GM21526 (cell line): Measurements from ENCODE around the gene SERPINA4.

Source experiments
- ATAC-seq: cut with Tn5 transposase; IDR thresholded peaks from one replicate; pipeline ENCODE4 v1.9.1; 2021; ENCODE audit warnings: moderate library complexity; ENCODE audit not compliant: unreplicated experiment, low FRiP score

Gene SERPINA4

DNA sequence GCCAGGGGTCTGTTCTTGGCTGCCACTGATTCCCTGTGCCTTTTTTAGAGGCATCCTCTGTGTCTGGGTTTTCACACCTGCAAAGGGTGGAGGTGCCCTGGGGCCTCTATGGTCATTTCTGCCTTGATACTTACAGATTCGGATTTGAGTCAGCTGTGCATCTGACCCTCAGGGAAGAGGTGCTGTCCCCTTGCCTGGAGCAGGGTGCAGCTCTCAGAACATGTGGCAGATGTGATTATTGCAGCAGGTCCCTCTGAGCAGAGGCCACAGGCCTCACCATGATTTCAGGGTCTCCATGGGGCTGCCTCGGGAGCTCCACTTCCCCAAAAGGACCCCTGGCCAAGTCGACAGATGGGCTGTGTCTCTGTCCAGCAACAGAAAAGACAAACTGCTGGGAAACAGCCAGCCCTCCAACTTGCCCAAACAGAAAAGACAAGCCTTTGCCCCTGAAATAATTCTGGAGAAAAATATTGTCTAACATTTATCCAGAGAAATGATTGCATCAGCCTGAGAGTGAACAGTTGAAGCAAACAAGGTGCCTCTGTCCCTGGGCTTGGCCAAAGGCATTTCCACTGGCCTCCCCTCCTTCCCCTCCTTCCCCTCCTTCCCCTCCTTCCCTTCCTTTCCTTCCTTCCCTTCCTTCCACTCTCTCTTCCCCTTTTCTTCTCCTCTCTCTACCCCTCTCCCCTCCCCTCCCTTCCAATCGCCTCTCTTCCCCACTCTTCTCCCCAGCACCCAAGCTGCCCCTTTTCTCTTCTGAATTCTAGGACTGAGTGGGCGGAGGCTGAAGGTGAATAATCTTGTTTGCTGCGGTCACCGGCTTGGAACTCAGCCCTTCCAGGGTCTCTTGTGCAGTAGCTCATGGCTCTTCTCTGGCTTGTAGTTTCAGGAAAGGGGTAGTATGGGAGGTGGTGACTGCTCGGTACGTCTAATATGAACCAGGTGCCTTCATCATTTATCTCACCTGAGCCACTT lies 51.6 kb downstream of the SERPINA4 start:
- ATAC-seq, result no peak

DNA sequence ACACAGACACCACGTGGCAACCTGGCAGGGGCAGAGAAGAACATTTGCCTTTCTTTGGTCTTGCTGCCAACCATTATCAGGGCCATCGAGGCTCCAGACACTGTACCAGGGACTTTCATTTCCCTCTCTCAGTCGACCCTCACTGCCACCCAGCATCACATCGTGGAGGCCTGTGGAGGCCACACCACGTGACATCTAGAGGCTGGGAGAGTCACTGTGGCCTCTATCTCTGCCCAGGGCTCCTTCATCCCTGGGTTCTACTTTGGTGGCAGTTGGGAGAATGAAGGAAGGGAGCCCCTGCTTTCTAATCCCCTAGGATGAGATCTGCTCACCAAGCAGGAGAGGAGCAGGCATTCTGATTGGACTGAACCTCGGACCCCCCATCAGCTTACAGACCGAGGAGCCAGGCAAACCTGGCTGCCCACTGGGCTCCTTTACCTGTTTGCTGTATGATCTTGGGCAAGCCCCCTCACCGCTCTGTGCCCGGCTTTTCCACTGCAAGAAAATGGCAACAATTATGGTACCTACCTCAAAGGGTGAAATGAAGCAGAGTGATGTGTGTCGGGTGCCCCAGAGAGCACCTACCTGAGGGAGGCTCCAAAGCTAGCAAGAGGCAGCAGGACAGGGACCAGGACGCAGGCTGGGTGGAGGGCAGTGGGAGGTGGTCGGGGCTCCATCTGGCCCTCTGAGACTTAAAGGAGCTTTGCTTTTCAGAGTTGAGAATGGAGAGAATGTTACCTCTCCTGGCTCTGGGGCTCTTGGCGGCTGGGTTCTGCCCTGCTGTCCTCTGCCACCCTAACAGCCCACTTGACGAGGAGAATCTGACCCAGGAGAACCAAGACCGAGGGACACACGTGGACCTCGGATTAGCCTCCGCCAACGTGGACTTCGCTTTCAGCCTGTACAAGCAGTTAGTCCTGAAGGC lies 52.7 kb downstream of the SERPINA4 start:
- no peak for ATAC-seq

GRCh38 chr14:94614802-94615201 lies 53.6 kb downstream of the SERPINA4 start:
- no peak for ATAC-seq

GRCh38 chr14:94615254-94615653 lies 54.0 kb downstream of the SERPINA4 start:
- no peak for ATAC-seq

GRCh38 chr14:94615823-94616570 lies 54.8 kb downstream of the SERPINA4 start:
- ATAC-seq, result no peak

DNA sequence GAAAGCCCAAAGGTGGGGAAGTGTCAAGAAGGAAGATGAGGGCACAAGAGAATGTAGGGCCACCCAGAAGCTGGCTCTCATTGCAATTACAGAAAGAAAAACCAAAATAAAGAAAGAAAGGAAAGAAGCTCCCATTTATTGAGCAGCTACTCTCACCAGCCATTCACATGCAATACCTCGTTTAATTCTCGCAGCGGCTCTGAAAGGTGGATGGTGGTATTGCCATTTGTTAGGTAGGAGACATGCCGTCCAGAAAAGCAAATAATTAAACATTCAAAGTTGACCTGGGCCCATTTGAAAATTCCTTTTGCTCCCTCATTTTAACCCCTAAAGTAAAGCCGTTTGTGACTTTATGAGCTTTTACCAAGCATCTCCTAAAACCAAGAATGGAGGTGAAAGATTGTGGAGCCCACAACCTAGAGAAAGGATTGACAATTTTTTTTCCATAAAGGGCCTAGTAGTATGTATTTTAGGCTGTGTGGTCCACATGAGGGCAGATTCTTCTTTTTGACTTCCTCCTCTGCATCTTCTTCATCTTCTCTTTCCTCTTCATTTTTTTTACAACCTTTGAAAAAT lies 56.2 kb downstream of the SERPINA4 start:
- no peak for ATAC-seq

- ATAC-seq, result no peak
These were observed 57.0 kb downstream of the SERPINA4 start for GRCh38 chr14:94617988-94618822.

DNA sequence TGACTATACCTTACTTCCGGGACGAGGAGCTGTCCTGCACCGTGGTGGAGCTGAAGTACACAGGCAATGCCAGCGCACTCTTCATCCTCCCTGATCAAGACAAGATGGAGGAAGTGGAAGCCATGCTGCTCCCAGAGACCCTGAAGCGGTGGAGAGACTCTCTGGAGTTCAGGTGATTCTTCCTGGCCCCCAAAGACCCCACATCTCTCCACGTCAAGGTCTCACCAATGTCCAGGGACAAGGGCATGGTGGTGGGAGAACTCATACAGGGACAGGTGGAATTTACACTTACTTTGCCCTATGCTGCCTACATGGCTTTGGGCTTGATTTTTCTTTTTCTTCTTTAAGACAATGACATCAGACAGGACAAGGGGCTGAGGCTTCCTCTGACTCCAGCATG lies 58.1 kb downstream of the SERPINA4 start:
- ATAC-seq, result no peak
